GM12878 (cell line): ENCODE results near the gene NFAM1. TPM values are rescaled to one million over a fixed set of nuclear protein-coding genes. Genes with fewer than 3 reads are reported as not detected.

Experiments
- ATAC-seq: fragments of 200-7000 bp; cut with Tn5 transposase; 3 replicates; pipeline ENCODE4 v1.9.1; 2020; ENCODE audit warnings: mild to moderate bottlenecking, moderate library complexity
- BruUV-seq: library from RNA; stranded (reverse); fragments of 400-500 nt; replicated peaks from 2 replicates; lab custom pipeline; 2021; lab: Mats Ljungman, UMichigan
- CTCF ChIA-PET: fragments of 300-600 bp; sonication (Branson Sonifier 250); formaldehyde crosslinking; extraction: SDS; loops from one replicate; lab custom pipeline; 2021; ENCODE audit warnings: inconsistent platforms; lab: Yijun Ruan, JAX
- POLR2A ChIA-PET: fragments of 350-600 bp; formaldehyde crosslinking; extraction: SDS; loops from one replicate; lab custom pipeline; 2021; ENCODE audit warnings: inconsistent platforms; lab: Charles Lee
- RAD21 ChIA-PET: fragments of 300-600 bp; sonication (Branson Sonifier 250); formaldehyde crosslinking; loops from one replicate; lab custom pipeline; 2023; ENCODE audit warnings: antibody characterized with exemption; ENCODE audit not compliant: unreplicated experiment; lab: Charles Lee
- SMC1A ChIA-PET: fragments of 300-600 bp; sonication (Branson Sonifier 250); formaldehyde crosslinking; loops from one replicate; lab custom pipeline; 2023; ENCODE audit not compliant: unreplicated experiment, uncharacterized antibody; lab: Charles Lee
- DNase-seq: peaks from one replicate; pipeline ENCODE4 v3.0.0-alpha.2; 2011; ENCODE audit warnings: low read depth, low spot score
- FAIRE-seq: peaks from 3 replicates; lab custom pipeline; 2011; peaks lifted over from hg19 to GRCh38; lab: Jason Lieb, UNC
- H2AFZ ChIP-seq: 2 replicates; pipeline ENCODE4 v1.6.0; 2011; ENCODE audit warnings: low read depth, low read length, control low read depth; ENCODE audit not compliant: control insufficient read depth
- H3K27ac ChIP-seq: 2 replicates; pipeline ENCODE4 v1.5.1; 2011; ENCODE audit warnings: control low read depth; ENCODE audit not compliant: control insufficient read depth, insufficient read depth
- H3K27me3 ChIP-seq, 2 experiments: replicated peaks in 1 of 2; 2 replicates each; pipeline versions ENCODE4 v1.6.0 to v1.6.1; 2011; ENCODE audit warnings: low read length in 1 of 2; ENCODE audit not compliant: control insufficient read depth in 2 of 2, insufficient read depth in 2 of 2
- H3K36me3 ChIP-seq, 2 experiments: 2 replicates each; pipeline ENCODE4 v1.5.1; 2011; ENCODE audit warnings: low read length in 1 of 2; ENCODE audit not compliant: control insufficient read depth in 2 of 2, insufficient read depth in 2 of 2
- H3K4me1 ChIP-seq: 2 replicates; pipeline ENCODE4 v1.6.1; 2011; ENCODE audit warnings: mild to moderate bottlenecking, low read length, moderate library complexity, mixed read lengths; ENCODE audit not compliant: control insufficient read depth, insufficient read depth
- H3K4me2 ChIP-seq: 2 replicates; pipeline ENCODE4 v1.6.0; 2011; ENCODE audit warnings: control low read depth; ENCODE audit not compliant: control insufficient read depth, insufficient read depth
- H3K4me3 ChIP-seq: fragments of 200-600 bp; sonication (generic); 2 replicates; pipeline ENCODE4 v1.5.1; 2016
- H3K79me2 ChIP-seq: 2 replicates; pipeline ENCODE4 v1.6.0; 2011; ENCODE audit warnings: low read length; ENCODE audit not compliant: control insufficient read depth, insufficient read depth
- H3K9ac ChIP-seq: 2 replicates; pipeline ENCODE4 v1.8.0; 2011; ENCODE audit warnings: low read length, control low read depth, mixed read lengths; ENCODE audit not compliant: control insufficient read depth, insufficient read depth
- H3K9me3 ChIP-seq: replicated peaks from 3 replicates; pipeline ENCODE4 v1.5.1; 2011; ENCODE audit warnings: mild to moderate bottlenecking, low read length; ENCODE audit not compliant: control insufficient read depth, insufficient read depth
- H4K20me1 ChIP-seq: 2 replicates; pipeline ENCODE4 v1.6.0; 2011; ENCODE audit not compliant: control insufficient read depth, insufficient read depth
- BCL11A ChIP-seq: IDR thresholded peaks from 2 replicates; pipeline ENCODE4 v1.6.1; 2011; ENCODE audit warnings: low read depth, low read length
- CHD2 ChIP-seq: IDR thresholded peaks from 2 replicates; pipeline ENCODE4 v1.6.1; 2011; ENCODE audit warnings: low read depth, low read length, improper control_type of control experiment, borderline replicate concordance
- GATAD2B ChIP-seq: fragments of 450-650 bp; conservative IDR thresholded peaks from 2 replicates; pipeline ENCODE4 v1.6.1; 2017; ENCODE audit warnings: low read depth, mild to moderate bottlenecking, moderate library complexity
- HCFC1 ChIP-seq: fragments of 150-350 bp; IDR thresholded peaks from 2 replicates; pipeline ENCODE4 v1.6.1; 2014; ENCODE audit warnings: low read length
- JUNB ChIP-seq: IDR thresholded peaks from 2 replicates; pipeline ENCODE4 v1.6.1; 2016; ENCODE audit warnings: antibody characterized with exemption, mild to moderate bottlenecking
- MLLT1 ChIP-seq: fragments of 450-650 bp; IDR thresholded peaks from 2 replicates; pipeline ENCODE4 v1.6.1; 2016; ENCODE audit warnings: mild to moderate bottlenecking
- NFXL1 ChIP-seq: fragments of 450-650 bp; IDR thresholded peaks from 2 replicates; pipeline ENCODE4 v1.6.1; 2017; ENCODE audit warnings: antibody characterized with exemption, mild to moderate bottlenecking, borderline replicate concordance
- SKIL ChIP-seq: fragments of 450-650 bp; IDR thresholded peaks from 2 replicates; pipeline ENCODE4 v1.6.1; 2017; ENCODE audit warnings: mild to moderate bottlenecking, low read depth, inconsistent platforms; ENCODE audit not compliant: poor library complexity, severe bottlenecking
- TCF12 ChIP-seq: IDR thresholded peaks from 2 replicates; pipeline ENCODE4 v1.6.1; 2011; ENCODE audit warnings: low read depth, mild to moderate bottlenecking, low read length
- ZNF24 ChIP-seq: fragments of 450-650 bp; IDR thresholded peaks from 2 replicates; pipeline ENCODE4 v1.6.1; 2017; ENCODE audit warnings: antibody characterized with exemption, mild to moderate bottlenecking
- ZNF274 ChIP-seq: IDR thresholded peaks from one replicate; pipeline ENCODE4 v1.8.0; 2011; ENCODE audit not compliant: insufficient read length, insufficient read depth
- WGBS: methylation state at CpG from one replicate; pipeline ENCODE4 v1.1.6; 2016; ENCODE audit warnings: low lambda C conversion rate; ENCODE audit not compliant: insufficient replicate concordance, insufficient coverage; ENCODE audit errors: missing lambda C conversion rate; 5-methylcytosine and 5-hydroxymethylcytosine counted together
- in situ Hi-C: fragments of 300-500 bp; cut with MboI; formaldehyde crosslinking; loops from 9 replicates; pipeline ENCODE4 v1.14.3; 2018; ENCODE audit warnings: mixed read lengths
- intact Hi-C: fragments of 100-400 bp; cut with micrococcal nuclease; formaldehyde crosslinking; loops from one replicate; pipeline ENCODE4 v1.14.2; 2022; ENCODE audit not compliant: unreplicated experiment
- polyA plus RNA-seq, 11 experiments: library from polyadenylated mRNA; depleted of rRNA in 4 of 11; unstranded in 6 of 11; stranded (reverse) in 5 of 11; fragments of >200 nt; fragmentation: Nextera tagmentation in 4 of 11; fragmentation: Illumina TruSeq in 1 of 11; extraction: Ambion mirVana in 4 of 11; extraction: Trizol in 1 of 11; gene quantifications; 1 replicate in 1 of 11; 2 replicates in 10 of 11; pipeline versions ENCODE4 v1.2.1 to v1.2.3, GENCODE V29; 2011 to 2016; ENCODE audit warnings: inconsistent platforms in 2 of 11, missing spikeins in 2 of 11, low read depth in 1 of 11
- total RNA-seq, 4 experiments: library from RNA; depleted of rRNA in 3 of 4; stranded (reverse); fragments of >200 nt in 3 of 4; fragmentation: Illumina TruSeq in 1 of 4; extraction: Trizol in 1 of 4; gene quantifications; 2 replicates each; pipeline versions ENCODE4 v1.2.1 to v1.2.3, GENCODE V29; 2013 to 2021
- TF ChIP-seq, protein P1 (sequence below): IDR thresholded peaks from 2 replicates; pipeline ENCODE4 v1.6.1; 2012; ENCODE audit warnings: low read length, inconsistent platforms
- TF ChIP-seq, protein P2 (sequence below): fragments of 450-650 bp; IDR thresholded peaks from 2 replicates; pipeline ENCODE4 v1.6.1; 2017; ENCODE audit warnings: borderline replicate concordance
- TF ChIP-seq, protein P3 (sequence below): fragments of 450-650 bp; IDR thresholded peaks from 2 replicates; pipeline ENCODE4 v1.6.1; 2014; ENCODE audit warnings: mild to moderate bottlenecking

Gene NFAM1
- total and polyA plus RNA-seq, 10 of the 15 experiments (the other 5 are each of a cell fraction or from before 2014, with no cell fraction given) = 0.13 to 1.3 (median 0.24) TPM; not detected in 3

DNA sequence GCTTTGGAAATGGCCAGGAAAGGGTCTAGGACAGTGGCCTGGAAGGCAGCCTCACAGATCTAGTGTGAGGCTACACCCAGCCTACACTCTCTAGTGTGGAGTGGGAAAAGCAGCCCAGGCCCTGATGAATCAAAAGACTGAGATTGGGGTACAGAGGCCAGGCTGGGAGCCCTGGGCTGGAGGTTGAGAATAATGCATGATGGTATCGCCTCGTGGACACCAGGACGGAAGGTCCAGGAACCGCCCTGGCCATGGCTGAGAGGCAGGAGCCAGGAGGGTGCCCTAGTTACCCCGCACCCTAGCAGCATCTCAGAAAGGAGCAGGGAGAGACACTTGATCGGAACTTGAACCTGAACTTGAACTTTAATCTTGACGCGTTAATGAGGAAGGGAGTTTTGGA, 40.5 kb upstream of the NFAM1 start (continued):
- TF ChIP-seq, protein P1, sequence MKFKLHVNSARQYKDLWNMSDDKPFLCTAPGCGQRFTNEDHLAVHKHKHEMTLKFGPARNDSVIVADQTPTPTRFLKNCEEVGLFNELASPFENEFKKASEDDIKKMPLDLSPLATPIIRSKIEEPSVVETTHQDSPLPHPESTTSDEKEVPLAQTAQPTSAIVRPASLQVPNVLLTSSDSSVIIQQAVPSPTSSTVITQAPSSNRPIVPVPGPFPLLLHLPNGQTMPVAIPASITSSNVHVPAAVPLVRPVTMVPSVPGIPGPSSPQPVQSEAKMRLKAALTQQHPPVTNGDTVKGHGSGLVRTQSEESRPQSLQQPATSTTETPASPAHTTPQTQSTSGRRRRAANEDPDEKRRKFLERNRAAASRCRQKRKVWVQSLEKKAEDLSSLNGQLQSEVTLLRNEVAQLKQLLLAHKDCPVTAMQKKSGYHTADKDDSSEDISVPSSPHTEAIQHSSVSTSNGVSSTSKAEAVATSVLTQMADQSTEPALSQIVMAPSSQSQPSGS = no peak
- TF ChIP-seq BCL11A = no peak
- TF ChIP-seq SKIL = no peak
- TF ChIP-seq JUNB = no peak
- TF ChIP-seq, protein P2, sequence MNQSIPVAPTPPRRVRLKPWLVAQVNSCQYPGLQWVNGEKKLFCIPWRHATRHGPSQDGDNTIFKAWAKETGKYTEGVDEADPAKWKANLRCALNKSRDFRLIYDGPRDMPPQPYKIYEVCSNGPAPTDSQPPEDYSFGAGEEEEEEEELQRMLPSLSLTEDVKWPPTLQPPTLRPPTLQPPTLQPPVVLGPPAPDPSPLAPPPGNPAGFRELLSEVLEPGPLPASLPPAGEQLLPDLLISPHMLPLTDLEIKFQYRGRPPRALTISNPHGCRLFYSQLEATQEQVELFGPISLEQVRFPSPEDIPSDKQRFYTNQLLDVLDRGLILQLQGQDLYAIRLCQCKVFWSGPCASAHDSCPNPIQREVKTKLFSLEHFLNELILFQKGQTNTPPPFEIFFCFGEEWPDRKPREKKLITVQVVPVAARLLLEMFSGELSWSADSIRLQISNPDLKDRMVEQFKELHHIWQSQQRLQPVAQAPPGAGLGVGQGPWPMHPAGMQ = no peak

DNA sequence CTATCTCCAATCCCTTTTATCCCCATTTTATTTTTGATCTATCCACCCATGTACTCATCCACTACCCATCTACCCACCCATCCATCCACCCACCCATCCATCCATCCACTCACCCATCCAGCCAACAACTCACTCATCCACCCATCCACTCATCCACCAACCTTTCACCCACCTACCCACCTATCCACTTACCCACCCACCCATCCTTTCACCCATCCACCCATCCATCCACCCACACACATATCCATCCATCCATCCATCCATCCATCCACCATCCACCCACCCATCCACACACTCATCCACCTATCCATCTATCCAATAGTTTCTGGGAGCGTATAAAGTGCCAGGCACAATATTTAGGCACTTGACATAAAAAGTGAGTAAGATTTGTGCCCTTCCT, 39.2 kb upstream of the NFAM1 start:
- Histone ChIP-seq H3K36me3 (no peaks in the 10 kb centered on the region), H3K27ac (no peak overlapping the region), H3K27me3 (0 out of 4 replicates have a peak, but pooled peaks cover 1 to 4% of the 10 kb centered on the region in 2 experiments), H3K4me1 (no peaks in the 10 kb centered on the region), H3K4me3 (no peak overlapping the region), H3K9me3 (no peaks in the 10 kb centered on the region), H2AFZ (no peak overlapping the region), H3K79me2 (no peaks in the 10 kb centered on the region), H4K20me1 (no peaks in the 10 kb centered on the region), H3K4me2 (no peak overlapping the region), H3K9ac (no peak overlapping the region)
- DNase-seq (no peak), ATAC-seq (no peak), FAIRE-seq (no peak)
- no peak for TF ChIP-seq BCL11A
- TF ChIP-seq HCFC1 = no peak
- no peak for TF ChIP-seq ZNF274
- no peak for TF ChIP-seq NFXL1
- TF ChIP-seq GATAD2B = no peak
- TF ChIP-seq, protein P3, sequence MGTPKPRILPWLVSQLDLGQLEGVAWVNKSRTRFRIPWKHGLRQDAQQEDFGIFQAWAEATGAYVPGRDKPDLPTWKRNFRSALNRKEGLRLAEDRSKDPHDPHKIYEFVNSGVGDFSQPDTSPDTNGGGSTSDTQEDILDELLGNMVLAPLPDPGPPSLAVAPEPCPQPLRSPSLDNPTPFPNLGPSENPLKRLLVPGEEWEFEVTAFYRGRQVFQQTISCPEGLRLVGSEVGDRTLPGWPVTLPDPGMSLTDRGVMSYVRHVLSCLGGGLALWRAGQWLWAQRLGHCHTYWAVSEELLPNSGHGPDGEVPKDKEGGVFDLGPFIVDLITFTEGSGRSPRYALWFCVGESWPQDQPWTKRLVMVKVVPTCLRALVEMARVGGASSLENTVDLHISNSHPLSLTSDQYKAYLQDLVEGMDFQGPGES = no peak
- TF ChIP-seq MLLT1 = no peak
- TF ChIP-seq CHD2 = no peak
- TF ChIP-seq ZNF24 = no peak
- TF ChIP-seq TCF12 = no peak
- ChIA-PET CTCF (interaction anchor here (0.6 to 3.5 kb wide), 5 partner anchors 11 to 33 kb away, joined by 3 to 40 read pairs (median 5); no protein-coding TSS in a partner anchor), POLR2A (interaction anchor here (0.6 kb wide), 1 partner anchor 307 kb away, joined by 4 read pairs; no protein-coding TSS in a partner anchor), SMC1A (no interaction called here), RAD21 (interaction anchor here (1.1 kb wide), 1 partner anchor 28 kb away, joined by 3 read pairs; no protein-coding TSS in a partner anchor)
- no TSS peak for BruUV-seq
- WGBS = 86% methylated on average over 1 of the region's 1 CpG
- intact Hi-C loops (loop anchor here (10.0 kb wide), 1 partner anchor 507 kb away; the partner anchor contains the start of gene SEPTIN3), in situ Hi-C loops (no loop called here)
